ENCODE results near the gene CCDC73. TPM values are rescaled to one million over a fixed set of nuclear protein-coding genes. Genes with fewer than 3 reads are reported as not detected.
"Not testable (repeated sequence)": the region's sequence is repeated elsewhere in the genome, so short reads cannot be mapped to it uniquely, and the experiment has no call there.

CCDC73 gene
- total RNA-seq, 1 donor from 2014 or later = not detected

DNA sequence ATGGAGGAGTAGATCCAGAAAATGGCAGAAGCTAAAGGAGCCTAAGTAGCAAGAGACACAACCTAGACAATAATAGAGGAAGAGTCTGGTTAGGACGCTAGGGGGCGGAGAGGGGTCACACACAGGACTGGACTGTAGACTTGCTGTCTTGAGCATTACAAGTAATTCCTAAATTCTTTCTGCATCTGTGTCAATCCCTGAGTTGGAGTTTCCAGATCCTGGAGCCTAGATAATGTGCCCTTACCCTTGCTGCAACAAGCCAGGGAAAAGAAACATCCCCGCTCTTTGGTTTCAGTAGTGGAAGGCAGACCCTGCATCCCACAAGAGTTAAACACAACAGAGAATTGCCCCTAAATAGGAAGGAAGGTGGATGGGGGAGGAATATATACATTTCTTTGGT lies 14.9 kb upstream of the CCDC73 start:
- no peak for FAIRE-seq
- peak in 1 of 2 donors; percentile 24 for DNase-seq (ENCODE audit: low spot score in 2 of 2)

DNA sequence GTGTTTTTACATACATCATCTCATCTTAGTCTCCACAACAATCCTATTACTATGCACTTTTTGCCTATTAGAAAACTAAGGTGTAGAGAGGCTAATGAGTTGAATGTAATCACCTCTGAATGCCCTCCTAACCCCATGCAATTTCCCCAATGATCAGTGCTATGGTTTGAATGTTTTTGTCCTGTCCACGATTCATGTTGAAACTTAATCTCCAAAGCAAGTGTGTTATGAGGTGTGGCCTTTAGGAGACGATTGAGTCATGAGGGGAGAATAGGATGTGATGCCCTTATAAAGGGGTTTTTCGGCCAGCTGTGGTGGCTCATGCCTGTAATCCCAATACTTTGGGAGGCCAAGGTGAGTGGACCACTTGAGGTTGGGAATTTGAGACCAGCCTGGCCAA lies 2.0 kb upstream of the CCDC73 start:
- no peak for FAIRE-seq
- no peak for DNase-seq (ENCODE audit: low spot score in 2 of 2)

DNA sequence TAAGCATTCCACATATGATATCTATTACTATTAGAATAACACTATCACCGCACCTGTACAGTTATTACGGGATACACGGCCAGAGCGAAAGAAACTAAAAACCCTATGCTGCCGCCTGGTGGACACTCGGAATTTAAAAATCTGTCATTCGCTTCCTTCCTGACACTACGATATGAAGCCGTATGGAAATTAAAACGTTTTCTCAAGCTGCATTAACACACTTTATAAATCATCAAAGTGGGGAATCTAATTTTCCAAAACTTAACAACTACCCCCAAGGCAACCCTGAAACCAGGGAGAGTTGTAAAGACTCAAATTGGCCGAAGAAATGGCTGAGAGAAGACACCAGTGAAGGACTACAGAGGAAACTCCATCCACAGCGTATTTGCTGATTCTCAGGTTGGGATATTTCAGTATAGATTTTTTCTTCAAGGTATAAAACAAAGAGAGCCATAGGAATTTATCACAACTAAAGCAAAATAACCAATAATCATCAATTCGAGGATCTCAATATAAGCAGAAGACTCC lies 1.4 kb downstream of the CCDC73 start:
- peak in 1 of 2 donors; percentile 20 for DNase-seq (ENCODE audit: low spot score in 2 of 2)
- FAIRE-seq = peak; percentile 50

DNA sequence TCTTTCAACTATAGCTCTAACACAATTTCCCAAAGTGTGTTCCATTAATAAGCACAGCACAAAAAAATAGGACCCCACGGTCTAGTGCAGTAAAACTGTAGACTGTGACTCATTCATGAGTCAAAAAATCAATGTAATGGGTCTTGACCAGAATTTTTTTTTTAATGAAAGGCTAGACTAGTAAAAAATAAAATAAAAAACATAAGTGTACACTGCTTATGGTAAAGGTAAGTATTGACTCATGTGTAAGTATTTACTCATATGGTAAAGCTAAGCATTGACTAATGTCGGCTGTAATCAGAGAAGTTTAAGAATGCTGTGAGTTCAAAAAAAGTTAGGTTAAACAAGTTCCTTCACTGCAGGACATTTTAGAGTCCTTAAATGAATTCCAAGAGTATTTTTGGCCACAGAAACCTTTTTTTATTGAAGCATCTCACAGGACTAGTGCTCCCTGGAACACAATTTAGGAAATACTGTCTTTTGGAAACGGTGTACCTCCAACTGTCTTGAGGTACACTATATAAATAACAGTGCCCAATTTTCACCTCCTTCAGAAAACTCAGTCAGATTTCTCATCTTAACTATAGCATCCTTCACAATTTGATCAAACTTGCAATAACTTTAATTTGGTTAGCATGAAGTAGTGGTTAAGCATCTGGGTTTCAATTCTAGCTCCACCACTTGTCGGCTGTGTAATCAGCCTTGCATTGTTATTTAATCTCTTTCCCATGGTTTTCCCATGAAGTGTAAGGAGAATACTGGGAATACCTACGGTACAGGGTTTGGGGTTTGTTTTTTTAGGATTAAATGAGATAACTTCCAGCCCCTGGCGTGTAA lies 2.1 kb downstream of the CCDC73 start:
- DNase-seq (ENCODE audit: low spot score in 2 of 2) (no peak), FAIRE-seq (no peak)

DNA sequence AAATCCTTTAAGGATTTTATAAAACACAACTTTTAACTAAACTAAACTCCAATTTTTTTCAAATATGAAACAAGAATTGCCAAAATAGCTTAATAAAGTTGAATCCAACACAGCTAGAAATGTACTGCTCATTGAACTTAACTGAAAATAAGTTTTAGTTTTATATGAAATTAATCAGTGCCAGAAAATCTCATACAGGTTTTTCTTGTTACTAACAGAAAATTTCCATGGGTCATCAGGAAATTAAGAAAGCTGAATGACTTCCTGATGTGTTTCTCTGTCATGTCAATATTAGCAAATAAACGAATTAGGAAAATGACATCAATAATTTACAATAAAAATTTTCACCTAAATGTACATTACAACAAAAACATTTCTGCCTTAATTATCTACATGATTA lies 3.5 kb downstream of the CCDC73 start:
- DNase-seq (ENCODE audit: low spot score in 2 of 2) = no peak
- FAIRE-seq = no peak

DNA sequence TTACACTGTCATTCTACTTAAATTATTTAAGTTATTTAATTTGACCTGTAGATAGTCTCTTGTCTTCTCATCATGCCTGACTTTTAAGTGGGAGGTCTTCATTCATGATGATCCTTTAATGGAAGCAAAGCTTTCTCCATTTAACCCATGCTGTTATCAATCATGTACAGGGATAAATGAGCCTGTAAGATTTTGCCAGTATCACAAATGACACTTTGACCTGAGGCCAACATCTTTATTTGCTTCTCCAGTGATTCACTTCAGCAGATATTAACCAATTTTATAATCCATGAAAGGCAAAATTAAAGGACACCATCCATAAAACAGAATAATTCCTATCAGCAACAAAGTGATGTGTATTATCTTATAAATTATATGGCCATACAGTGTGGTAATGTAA lies 7.7 kb downstream of the CCDC73 start:
- FAIRE-seq = no peak
- DNase-seq (ENCODE audit: low spot score in 2 of 2) = no peak

DNA sequence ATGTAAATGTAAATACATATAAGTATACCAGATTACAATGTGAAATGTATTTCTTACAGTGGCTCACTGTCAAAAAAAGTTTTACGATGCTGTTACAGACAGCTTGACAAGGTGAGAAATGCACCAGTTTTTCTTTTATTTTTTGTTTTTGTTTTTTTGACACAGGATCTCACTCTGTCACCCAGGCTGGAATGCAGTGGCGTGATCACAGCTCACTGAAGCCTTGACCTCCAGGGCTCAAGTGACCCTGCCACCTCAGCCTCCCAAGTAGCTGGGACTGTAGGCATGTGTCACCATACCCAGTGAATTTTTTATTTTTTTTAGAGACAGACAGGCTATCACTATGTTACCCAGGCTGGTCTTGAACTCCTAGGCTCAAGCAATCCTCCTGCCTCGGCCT lies 9.2 kb downstream of the CCDC73 start:
- no peak for FAIRE-seq
- DNase-seq (ENCODE audit: low spot score in 2 of 2) = no peak

DNA sequence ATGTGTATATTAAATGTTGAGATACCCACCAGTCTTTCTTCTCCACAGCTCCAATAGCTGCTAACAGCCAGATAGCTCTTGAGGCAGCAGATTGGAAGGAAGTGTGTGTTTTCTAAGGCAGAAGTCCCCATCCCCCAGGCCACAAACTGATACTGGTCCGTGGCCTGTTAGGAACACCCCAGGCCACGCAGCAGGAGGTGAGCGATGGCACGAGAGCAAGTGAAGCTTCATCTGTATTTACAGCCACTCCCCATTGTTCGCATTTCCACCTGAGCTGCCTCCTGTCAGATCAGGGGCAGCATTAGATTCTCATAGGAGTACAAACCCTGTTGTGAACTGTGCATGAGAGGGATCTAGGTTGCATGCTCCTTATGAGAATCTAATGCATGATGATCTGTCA lies 12.7 kb downstream of the CCDC73 start:
- DNase-seq (ENCODE audit: low spot score in 2 of 2) (no peak), FAIRE-seq (no peak)

DNA sequence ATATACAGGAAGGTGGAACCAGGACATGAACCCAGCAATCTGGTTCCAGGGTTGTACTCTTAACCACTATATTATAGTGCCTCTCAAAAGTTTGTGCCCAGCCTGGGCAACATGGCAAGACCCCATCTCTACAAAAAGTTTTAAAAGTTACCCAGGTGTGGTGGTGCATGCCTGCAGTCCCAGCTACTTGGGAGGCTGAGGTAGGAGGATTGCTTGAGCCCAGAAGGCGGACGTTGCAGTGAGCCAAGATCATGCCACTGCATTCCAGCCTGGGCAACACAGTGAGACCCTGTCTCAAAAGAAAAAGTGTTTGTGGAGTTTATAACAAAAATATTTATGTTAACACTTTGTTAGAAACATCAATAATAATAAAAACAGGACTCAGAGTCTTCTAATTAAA lies 13.6 kb downstream of the CCDC73 start:
- not testable (repeated sequence) for DNase-seq (ENCODE audit: low spot score in 2 of 2); FAIRE-seq

DNA sequence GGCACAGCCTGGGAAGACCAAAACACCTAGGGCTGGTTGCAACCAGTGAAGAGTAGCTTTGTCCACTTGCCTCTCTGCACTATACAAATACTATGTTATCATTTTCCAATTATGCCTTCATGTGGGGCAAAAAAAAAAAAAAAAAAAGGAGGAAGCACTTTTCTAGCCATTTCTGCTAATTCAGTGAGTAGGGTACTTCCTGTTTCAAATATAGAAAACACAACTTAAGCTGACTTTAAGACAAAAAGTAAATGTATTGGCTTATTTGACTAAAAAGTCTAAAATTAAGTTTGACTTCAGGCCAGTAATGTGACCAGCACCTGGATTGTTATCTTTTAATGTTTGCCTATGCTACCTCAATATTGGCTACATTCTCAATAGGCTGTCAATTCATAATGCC lies 15.3 kb downstream of the CCDC73 start:
- DNase-seq (ENCODE audit: low spot score in 2 of 2) (no peak), FAIRE-seq (no peak)

DNA sequence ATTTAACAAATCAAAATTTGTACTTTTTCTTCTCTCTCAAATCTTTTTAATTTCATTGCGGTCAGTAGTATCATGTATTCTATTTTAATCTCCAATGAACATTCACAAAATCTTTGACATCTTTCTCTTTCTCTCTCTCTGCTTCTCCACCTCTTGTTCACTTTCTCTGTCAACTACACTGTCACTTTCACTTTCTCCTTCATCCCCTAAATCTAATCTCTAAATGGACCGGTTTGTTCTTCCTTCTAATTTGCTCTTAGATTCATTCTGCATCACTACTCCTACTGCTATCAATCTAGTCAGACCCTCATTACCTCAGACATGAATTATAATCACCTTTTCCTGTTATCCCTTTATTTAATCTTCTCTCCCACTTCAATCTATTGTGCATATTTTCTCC lies 18.6 kb downstream of the CCDC73 start:
- no peak for FAIRE-seq
- DNase-seq (ENCODE audit: low spot score in 2 of 2) = no peak

DNA sequence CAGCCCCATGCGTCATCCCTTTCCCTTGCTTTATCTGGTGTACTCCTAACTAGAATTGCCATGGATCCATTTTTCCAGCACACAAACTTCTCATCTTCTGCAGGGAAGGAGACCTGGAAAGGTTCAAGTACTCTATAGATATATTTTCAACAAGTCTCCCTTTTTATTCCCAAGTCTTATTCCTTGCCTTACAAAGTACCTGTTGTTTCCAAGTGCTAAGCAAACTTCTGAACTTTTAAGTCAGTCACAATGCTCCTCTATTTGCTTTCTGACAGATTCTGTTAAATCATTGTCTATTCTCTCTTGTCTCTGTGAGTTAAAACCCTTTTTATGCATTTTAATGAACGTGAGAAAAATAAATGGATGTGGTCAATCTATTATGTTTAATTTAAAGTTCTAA lies 20.4 kb downstream of the CCDC73 start:
- FAIRE-seq = no peak
- DNase-seq (ENCODE audit: low spot score in 2 of 2) = no peak

DNA sequence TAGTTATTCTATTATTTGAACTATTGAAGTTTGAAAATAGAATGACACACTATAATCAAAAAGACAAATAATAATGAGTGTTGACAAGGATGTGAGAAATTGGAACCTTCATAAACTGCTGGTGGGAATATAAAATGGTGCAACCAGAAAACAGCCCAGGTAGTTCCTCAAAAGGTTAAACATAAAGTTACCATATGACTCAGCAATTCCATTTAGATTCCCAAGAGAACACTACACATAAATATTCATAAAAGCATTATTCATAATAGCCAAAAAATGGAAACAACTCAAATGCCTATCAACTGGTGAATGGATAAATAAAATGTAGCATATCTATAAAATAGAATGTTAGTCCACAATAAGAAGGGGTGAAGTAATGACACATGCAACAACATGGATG lies 21.7 kb downstream of the CCDC73 start:
- DNase-seq (ENCODE audit: low spot score in 2 of 2) (no peak), FAIRE-seq (no peak)

DNA sequence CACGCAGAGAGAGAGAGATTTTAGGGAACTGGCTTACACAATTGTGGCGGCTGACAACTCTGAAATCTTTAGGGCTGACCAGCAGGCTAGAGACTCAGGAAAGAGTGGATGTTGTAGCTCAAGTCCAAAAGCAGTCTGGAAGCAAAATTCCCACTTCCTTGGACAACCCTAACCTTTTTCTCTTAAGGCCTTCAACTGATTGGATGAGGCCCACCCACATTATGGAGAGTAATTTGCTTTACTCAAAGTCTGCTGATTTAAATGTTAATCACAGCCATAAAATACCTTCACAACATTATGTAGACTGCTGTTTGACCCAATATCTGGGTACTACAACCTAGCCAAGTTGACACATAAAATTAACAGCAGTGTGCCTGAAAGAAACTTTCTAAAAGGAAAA lies 32.7 kb downstream of the CCDC73 start:
- not testable (repeated sequence) for DNase-seq (ENCODE audit: low spot score in 2 of 2); FAIRE-seq

DNA sequence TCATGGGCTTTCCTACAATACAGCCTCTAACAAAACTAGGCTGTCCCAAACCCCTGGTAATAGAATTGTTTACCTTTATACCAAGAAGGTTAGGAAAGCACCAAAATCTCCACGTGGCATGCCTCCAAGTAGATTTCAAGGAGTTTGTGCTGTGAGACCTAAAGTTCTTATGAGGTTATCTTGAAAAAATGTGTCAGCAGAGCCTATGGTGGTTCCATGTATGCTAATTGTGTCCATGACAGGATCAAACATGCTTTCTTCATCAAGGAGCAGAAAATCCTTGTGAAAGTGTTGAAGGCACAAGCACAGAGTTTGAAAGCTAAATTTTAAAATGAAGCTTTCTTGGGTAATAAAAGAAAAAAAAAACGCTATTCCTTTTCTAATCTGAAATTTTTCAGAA lies 36.2 kb downstream of the CCDC73 start:
- no peak for DNase-seq (ENCODE audit: low spot score in 2 of 2)
- no peak for FAIRE-seq

DNA sequence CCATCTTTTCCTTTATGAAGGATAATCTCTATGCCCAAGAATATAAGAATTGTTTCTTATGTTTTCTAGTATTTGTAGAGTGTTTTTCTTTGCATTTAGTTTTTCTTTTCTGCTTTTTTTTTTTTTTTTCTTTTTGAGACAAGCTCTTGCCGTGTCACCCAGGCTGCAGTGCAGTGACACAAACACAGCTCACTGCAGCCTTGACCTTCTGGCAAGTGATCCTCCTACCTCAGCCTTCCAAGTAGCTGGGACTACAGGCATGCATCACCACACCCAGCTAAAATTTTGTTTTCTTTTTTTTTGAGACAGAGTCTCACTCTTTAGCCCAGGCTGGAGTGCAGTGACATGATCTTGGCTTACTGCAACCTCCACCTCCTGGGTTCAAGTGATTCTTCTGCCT lies 41.3 kb downstream of the CCDC73 start:
- not testable (repeated sequence) for FAIRE-seq; DNase-seq (ENCODE audit: low spot score in 2 of 2)

DNA sequence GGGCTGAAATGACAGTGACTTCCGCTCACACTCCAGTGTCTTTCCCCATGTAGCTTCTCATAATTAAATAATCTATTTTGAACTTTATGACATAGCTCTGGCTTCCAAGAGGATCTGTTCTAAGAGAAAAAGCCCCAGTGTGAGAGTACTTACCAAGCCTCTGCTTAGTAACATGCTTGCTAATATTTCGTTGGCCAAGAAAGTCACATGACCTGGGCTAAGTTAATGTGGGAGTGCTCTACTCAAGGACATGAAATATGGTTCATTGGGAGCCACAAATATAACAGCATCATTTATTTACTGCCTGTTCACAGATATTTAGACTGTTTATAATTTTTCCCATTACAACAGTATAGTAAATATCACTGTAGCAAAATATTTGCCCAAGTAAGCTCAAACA lies 42.5 kb downstream of the CCDC73 start:
- no peak for DNase-seq (ENCODE audit: low spot score in 2 of 2)
- FAIRE-seq = no peak

DNA sequence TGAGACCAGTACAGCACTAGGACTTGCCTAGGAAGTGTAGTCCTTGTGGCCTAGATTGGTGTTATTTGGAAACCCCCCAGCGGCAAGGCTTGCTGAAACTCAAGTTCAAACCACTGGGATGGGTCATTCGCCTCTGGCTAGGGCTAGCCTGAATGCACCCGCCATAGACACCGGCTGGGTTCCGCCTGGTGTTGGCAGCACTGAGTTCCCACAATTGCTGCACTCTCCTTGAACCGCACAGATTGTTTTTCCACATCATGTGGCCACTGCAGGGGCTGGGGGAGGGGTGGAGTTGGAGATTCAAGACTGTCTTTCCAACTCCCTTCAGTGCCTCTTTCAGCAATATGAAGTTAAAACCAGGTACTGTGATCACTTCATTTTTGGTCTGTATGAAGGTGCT lies 43.1 kb downstream of the CCDC73 start:
- no peak for FAIRE-seq
- DNase-seq (ENCODE audit: low spot score in 2 of 2) = no peak

DNA sequence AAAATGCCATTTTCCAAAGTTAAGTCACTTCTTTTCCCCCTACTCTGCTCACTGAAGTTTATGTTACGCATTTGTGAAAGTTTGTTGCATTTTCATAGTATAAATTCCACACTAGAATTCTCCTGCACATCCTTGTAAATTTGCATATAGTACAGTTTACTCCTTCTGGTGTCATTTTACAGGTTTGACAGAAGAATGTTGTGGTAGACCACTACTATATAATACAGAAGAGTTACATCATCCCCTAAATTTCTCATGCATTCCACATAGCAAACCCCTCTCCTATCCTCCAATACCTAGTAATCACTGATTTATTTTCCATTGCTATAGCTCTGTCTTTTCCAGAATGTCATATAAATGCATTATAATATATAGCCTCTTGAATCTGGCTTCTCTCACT lies 64.5 kb downstream of the CCDC73 start:
- FAIRE-seq (no peak), DNase-seq (ENCODE audit: low spot score in 2 of 2) (no peak)

DNA sequence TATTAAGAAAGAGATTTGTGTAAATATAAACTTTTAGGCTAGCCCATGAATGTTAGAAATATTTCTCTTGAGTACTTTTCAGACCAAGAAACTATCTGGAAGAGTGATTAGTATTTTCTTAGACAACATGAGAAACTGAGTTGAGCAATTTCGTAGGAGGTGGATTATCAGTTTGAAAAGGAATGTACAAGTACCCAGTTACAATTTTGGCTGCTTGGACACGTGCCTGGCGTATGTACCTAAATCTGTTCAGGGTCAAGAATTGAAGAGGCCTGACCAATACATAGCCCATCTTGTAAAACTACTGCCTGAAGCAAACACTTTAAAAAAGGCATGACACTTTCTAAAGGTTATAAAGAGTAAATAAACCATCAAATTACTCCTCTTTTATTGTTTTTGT lies 71.1 kb downstream of the CCDC73 start:
- no peak for DNase-seq (ENCODE audit: low spot score in 2 of 2)
- no peak for FAIRE-seq

DNA sequence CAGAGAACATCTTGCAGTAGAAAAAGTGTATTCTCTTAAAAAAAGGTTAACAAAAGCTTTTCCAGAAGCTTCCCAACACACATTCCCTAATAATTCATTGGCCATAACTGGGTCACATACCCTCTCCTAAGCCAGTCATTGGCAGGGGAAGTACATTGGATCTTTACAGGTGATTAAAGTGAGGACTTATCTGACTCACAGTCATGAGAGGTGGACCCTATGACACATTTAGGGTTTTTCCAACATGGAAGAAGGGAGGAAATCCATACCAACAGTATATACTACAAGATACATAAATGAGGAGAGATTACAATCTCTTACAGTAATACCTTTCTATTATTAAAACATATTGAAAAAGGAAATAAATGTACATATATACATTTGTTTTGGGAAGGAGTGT lies 72.2 kb downstream of the CCDC73 start:
- no peak for DNase-seq (ENCODE audit: low spot score in 2 of 2)

DNA sequence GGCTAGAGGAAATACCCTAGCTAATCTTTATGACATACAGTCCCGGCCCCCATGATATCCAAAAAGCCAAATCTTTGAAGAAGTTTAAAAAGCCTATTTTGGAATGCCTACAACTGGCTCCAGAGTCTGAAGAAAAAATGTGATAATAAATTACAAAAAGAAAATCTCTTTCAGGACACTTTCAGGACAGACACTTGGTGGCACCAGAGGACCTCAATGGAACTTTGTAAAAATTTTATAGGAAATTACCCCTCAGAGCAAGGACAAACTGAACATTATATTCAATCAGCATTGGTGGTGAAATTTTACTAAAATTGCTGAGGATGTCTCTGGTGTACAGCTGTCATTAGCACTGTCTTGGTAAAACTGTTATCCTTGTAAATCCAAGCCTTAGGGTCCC lies 81.0 kb downstream of the CCDC73 start:
- FAIRE-seq (no peak), DNase-seq (ENCODE audit: low spot score in 2 of 2) (no peak)

More for the DNA sequence above, 72.2 kb downstream of the CCDC73 start:
- FAIRE-seq = no peak

All from frontal cortex (tissue), 4 donors.